T-helper 1 cell treated with Interleukin-12 subunit alpha and Interleukin-12 subunit beta and Interleukin-4 antibody, amounts not matched to agents 30 μg/mL and 1 μg/mL, for 36 hours (primary cell): Measurements from ENCODE around the gene PDZRN3.

Source experiments
- H3K27ac Mint-ChIP-seq: one replicate; pipeline ENCODE4 v1.8.0; 2021; ENCODE audit warnings: mild to moderate bottlenecking, mixed read lengths
- H3K27me3 Mint-ChIP-seq: one replicate; pipeline ENCODE4 v1.8.0; 2021; ENCODE audit warnings: low read depth, mixed read lengths
- H3K36me3 Mint-ChIP-seq: one replicate; pipeline ENCODE4 v1.8.0; 2021; ENCODE audit warnings: low read depth, mixed read lengths
- H3K4me1 Mint-ChIP-seq: one replicate; pipeline ENCODE4 v1.8.0; 2021; ENCODE audit warnings: low read depth, mixed read lengths
- H3K4me3 Mint-ChIP-seq: one replicate; pipeline ENCODE4 v1.8.0; 2021; ENCODE audit warnings: mild to moderate bottlenecking, moderate library complexity, mixed read lengths
- H3K9me3 Mint-ChIP-seq: one replicate; pipeline ENCODE4 v1.8.0; 2021; ENCODE audit warnings: mixed read lengths

Gene PDZRN3

GRCh38 chr3:73405000-73405399 lies 219.7 kb downstream of the PDZRN3 start:
- no peak overlapping the region for H3K4me3 Mint-ChIP-seq
- no peaks in the 10 kb centered on the region for H3K4me1 Mint-ChIP-seq
- H3K9me3 Mint-ChIP-seq = no peaks in the 10 kb centered on the region
- H3K27ac Mint-ChIP-seq = no peak overlapping the region
- no peaks in the 10 kb centered on the region for H3K36me3 Mint-ChIP-seq
- H3K27me3 Mint-ChIP-seq = no peaks in the 10 kb centered on the region

DNA sequence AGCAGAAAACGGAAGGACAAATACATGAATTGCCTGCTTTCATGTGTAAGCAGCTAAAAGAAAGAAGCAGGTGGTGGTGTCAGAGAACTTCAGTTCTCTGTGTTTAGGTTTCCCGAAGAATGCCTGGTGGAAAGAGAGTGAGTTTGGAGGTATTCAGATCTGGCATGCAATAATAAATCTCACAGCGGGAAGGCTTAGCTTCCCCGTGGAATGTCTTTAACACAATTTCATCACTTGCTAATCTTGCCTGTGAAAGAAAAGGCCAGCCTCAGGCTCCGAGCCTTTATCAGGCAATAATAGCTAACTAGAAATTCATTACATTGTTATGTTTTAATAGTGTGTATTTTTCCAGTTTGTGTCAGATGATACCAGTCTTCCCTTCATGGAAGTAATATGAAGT lies 220.3 kb downstream of the PDZRN3 start:
- no peaks in the 10 kb centered on the region for H3K4me1 Mint-ChIP-seq
- no peaks in the 10 kb centered on the region for H3K36me3 Mint-ChIP-seq
- H3K9me3 Mint-ChIP-seq = no peaks in the 10 kb centered on the region

GRCh38 chr3:73403444-73403843 lies 221.3 kb downstream of the PDZRN3 start:
- no peaks in the 10 kb centered on the region for H3K36me3 Mint-ChIP-seq
- no peaks in the 10 kb centered on the region for H3K9me3 Mint-ChIP-seq
- H3K27me3 Mint-ChIP-seq = no peaks in the 10 kb centered on the region
- H3K27ac Mint-ChIP-seq = no peak overlapping the region
- no peak overlapping the region for H3K4me3 Mint-ChIP-seq
- H3K4me1 Mint-ChIP-seq = no peaks in the 10 kb centered on the region

More for the DNA sequence above, 220.3 kb downstream of the PDZRN3 start:
- Mint-ChIP-seq H3K4me3 (no peak overlapping the region), H3K27ac (no peak overlapping the region), H3K27me3 (no peaks in the 10 kb centered on the region)

DNA sequence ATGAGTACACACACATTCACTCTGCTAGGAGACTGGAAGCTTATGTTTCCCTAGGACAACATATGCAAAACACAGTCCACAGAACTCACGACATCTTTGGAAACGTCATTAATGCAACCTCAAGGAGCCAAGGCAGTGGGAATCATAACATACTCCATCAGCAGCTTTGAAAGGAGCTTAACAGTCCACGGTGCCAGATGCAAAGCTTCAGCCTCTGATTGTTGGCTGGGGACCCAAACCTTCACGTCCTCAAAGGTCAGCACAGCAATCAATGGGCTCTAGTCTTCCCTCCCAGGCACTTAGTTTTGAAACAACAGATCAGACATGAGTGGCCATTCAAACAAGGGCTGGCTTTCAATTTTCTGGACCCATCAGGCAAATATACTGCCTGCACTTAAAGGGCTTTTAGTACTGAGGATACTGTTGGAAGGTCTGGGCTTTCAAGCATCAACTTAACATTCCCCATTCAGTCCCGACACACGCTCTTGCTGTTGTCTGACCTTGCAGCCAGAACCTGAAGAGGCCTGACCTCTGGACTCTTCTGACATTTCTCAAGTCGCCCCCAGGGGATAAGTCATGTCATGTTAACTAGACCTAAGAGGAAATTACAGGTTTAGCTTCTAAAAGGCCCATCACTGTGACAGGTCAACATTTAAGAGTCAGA lies 223.0 kb downstream of the PDZRN3 start:
- Mint-ChIP-seq H3K4me3 (no peak overlapping the region), H3K36me3 (no peaks in the 10 kb centered on the region), H3K27ac (no peak overlapping the region), H3K27me3 (no peaks in the 10 kb centered on the region), H3K4me1 (no peaks in the 10 kb centered on the region), H3K9me3 (no peaks in the 10 kb centered on the region)

DNA sequence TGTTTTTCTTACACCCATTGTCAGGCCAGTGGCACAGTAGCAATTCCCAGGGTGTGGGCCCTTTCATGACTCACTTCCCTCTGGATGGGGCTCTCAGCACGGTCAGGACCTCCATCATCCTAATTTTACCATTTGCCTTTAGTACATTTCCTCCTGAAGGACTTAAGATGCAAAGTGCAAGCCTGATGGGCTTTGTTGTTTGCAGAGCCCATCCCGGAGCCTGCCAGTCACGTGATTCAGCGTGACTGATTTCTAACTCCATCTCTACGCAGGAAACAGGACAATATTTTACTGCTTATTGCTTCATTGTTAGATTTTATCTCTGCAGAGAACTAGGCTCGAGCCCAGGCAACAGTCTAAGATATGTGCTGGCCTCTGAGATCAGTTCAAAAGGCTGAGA lies 223.7 kb downstream of the PDZRN3 start:
- H3K27ac Mint-ChIP-seq = no peak overlapping the region
- no peaks in the 10 kb centered on the region for H3K9me3 Mint-ChIP-seq
- no peak overlapping the region for H3K4me3 Mint-ChIP-seq
- no peaks in the 10 kb centered on the region for H3K4me1 Mint-ChIP-seq
- H3K36me3 Mint-ChIP-seq = no peaks in the 10 kb centered on the region
- H3K27me3 Mint-ChIP-seq = no peaks in the 10 kb centered on the region

- no peak overlapping the region for H3K4me3 Mint-ChIP-seq
- H3K4me1 Mint-ChIP-seq = no peaks in the 10 kb centered on the region
- H3K27ac Mint-ChIP-seq = no peak overlapping the region
- no peaks in the 10 kb centered on the region for H3K9me3 Mint-ChIP-seq
- H3K36me3 Mint-ChIP-seq = no peaks in the 10 kb centered on the region
- H3K27me3 Mint-ChIP-seq = no peaks in the 10 kb centered on the region
Measured at GRCh38 chr3:73399666-73400253, 225.0 kb downstream of the PDZRN3 start.

DNA sequence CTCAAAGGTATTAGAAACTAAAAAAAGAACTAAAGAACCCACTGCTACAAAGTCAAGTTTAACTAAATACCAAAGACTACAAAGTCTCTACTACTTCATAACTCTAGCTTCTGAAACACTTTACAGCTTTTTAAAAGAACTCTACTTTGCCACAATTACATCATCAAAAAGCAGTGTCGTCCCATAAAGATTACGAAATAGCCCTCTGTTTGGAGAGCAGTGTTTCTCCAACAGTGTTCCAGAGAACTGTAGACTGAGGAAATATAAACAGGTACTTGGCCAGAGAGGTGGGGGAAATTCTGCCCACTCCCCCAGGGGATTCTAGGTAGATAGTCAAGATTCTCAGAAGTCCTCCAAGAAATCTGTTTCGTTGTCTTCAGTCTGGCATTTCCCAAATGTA lies 225.6 kb downstream of the PDZRN3 start:
- H3K9me3 Mint-ChIP-seq = no peaks in the 10 kb centered on the region
- H3K4me3 Mint-ChIP-seq = no peak overlapping the region
- no peaks in the 10 kb centered on the region for H3K4me1 Mint-ChIP-seq
- H3K27me3 Mint-ChIP-seq = no peaks in the 10 kb centered on the region
- H3K27ac Mint-ChIP-seq = no peak overlapping the region
- H3K36me3 Mint-ChIP-seq = no peaks in the 10 kb centered on the region

GRCh38 chr3:73398084-73398483 lies 226.7 kb downstream of the PDZRN3 start:
- Mint-ChIP-seq H3K36me3 (no peaks in the 10 kb centered on the region), H3K27me3 (no peaks in the 10 kb centered on the region), H3K4me3 (no peak overlapping the region), H3K4me1 (no peaks in the 10 kb centered on the region), H3K27ac (no peak overlapping the region), H3K9me3 (no peaks in the 10 kb centered on the region)

- H3K36me3 Mint-ChIP-seq = no peaks in the 10 kb centered on the region
- no peaks in the 10 kb centered on the region for H3K9me3 Mint-ChIP-seq
- no peaks in the 10 kb centered on the region for H3K4me1 Mint-ChIP-seq
- H3K4me3 Mint-ChIP-seq = no peak overlapping the region
- no peaks in the 10 kb centered on the region for H3K27me3 Mint-ChIP-seq
- no peak overlapping the region for H3K27ac Mint-ChIP-seq
Measured at GRCh38 chr3:73394240-73394639, 230.5 kb downstream of the PDZRN3 start.

DNA sequence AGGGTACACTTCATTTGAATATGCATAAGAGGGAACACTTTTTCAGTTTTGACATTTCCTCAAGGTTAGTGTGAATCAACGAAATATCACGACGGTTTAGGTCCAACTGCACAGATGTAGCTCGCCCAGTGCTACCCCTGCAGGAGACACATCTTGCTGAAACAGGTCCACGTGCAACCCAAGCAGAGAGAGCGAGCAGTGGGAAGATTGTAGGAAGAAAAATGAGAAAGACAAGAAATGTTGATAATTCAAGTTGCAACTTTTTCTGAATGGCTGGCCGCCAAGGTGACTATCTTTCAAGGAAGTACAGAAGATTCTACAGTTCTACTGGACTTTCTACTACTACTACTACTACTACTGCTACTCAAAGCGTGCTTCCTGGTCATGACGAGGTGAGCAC lies 231.7 kb downstream of the PDZRN3 start:
- no peaks in the 10 kb centered on the region for H3K4me1 Mint-ChIP-seq
- no peaks in the 10 kb centered on the region for H3K27me3 Mint-ChIP-seq
- H3K27ac Mint-ChIP-seq = no peak overlapping the region
- no peak overlapping the region for H3K4me3 Mint-ChIP-seq
- no peaks in the 10 kb centered on the region for H3K9me3 Mint-ChIP-seq
- H3K36me3 Mint-ChIP-seq = no peaks in the 10 kb centered on the region

DNA sequence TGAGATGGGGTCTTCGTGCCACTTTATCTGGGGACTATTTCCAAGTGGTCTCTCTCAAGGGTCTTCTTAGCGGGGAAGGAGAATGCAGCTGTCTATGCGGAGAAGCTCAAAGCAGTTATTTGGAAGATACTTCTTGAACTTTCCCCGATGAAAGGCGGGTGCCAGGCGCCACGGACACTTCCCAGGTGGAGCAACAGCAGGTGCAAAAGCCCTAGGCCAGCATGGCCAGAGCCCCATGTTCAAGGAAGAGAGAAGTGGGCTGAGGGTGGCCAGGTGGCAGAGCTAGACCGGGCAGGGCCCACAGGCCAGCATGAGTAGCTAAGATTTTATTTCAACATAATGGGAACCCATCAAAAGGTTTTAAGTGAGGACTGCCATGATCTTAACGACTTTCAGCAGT lies 232.8 kb downstream of the PDZRN3 start:
- no peak overlapping the region for H3K4me3 Mint-ChIP-seq
- no peak overlapping the region for H3K27ac Mint-ChIP-seq
- H3K27me3 Mint-ChIP-seq = no peaks in the 10 kb centered on the region
- no peaks in the 10 kb centered on the region for H3K9me3 Mint-ChIP-seq
- H3K36me3 Mint-ChIP-seq = no peaks in the 10 kb centered on the region
- no peaks in the 10 kb centered on the region for H3K4me1 Mint-ChIP-seq

GRCh38 chr3:73389928-73390327 lies 234.8 kb downstream of the PDZRN3 start:
- no peaks in the 10 kb centered on the region for H3K36me3 Mint-ChIP-seq
- H3K27me3 Mint-ChIP-seq = no peaks in the 10 kb centered on the region
- no peaks in the 10 kb centered on the region for H3K4me1 Mint-ChIP-seq
- H3K4me3 Mint-ChIP-seq = no peak overlapping the region
- no peaks in the 10 kb centered on the region for H3K9me3 Mint-ChIP-seq
- no peak overlapping the region for H3K27ac Mint-ChIP-seq

- no peaks in the 10 kb centered on the region for H3K27me3 Mint-ChIP-seq
- no peaks in the 10 kb centered on the region for H3K4me1 Mint-ChIP-seq
- no peak overlapping the region for H3K4me3 Mint-ChIP-seq
- H3K27ac Mint-ChIP-seq = no peak overlapping the region
- no peaks in the 10 kb centered on the region for H3K9me3 Mint-ChIP-seq
- H3K36me3 Mint-ChIP-seq = no peaks in the 10 kb centered on the region
Measured at GRCh38 chr3:73389117-73389813, 235.5 kb downstream of the PDZRN3 start.

- no peak overlapping the region for H3K4me3 Mint-ChIP-seq
Measured at GRCh38 chr3:73385568-73385967, 239.2 kb downstream of the PDZRN3 start.

More at GRCh38 chr3:73385568-73385967, 239.2 kb downstream of the PDZRN3 start:
- no peak overlapping the region for H3K27ac Mint-ChIP-seq
- H3K9me3 Mint-ChIP-seq = no peaks in the 10 kb centered on the region
- H3K36me3 Mint-ChIP-seq = no peaks in the 10 kb centered on the region
- no peaks in the 10 kb centered on the region for H3K27me3 Mint-ChIP-seq
- H3K4me1 Mint-ChIP-seq = no peaks in the 10 kb centered on the region
